NCI-H1694 treated with DMSO at 0.1 percent for 48 hours (cell line): ENCODE measurements around the gene TBXT.

Source experiments
- DNase-seq: peaks from one replicate; lab custom pipeline; 2025; lab: John Stamatoyannopoulos, UW

TBXT gene

DNA sequence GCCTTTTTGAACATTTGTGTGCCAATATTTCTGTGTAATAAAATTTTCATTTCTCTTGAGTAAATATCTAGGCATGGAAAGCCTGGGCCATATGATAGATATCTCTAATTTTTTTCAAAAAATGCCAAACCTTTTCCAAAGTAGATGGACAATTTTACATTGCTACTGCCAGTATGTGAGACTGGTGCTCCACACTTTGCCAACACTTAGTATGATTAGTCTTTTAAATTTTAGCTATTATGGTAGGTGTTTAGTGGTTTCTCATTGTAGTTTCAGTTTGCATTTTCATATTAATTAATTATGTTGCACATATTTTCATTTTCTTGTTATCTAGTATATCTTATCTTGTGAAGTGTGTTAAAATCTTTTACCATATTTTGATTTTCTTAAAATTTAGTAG lies 52.0 kb downstream of the TBXT start:
- no peak for DNase-seq

DNA sequence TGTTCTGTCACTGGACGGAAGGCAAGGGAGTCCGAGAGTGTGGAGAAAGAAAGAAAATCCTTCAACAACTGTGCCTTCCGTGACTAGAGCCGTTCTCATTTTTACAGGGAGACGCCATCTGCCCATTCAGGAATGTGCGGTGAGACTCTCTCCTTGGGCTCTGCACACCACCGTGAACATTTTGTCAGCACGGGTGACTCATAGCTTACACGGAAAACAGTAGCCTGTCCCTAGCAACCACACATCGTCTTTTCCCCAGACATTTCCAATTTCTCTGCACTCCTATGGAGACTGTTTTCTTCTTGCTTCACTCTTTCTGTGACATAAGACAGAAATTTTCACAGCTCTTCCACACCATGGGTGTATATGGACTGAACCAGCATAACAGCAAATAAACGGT lies 55.1 kb downstream of the TBXT start:
- no peak for DNase-seq

DNA sequence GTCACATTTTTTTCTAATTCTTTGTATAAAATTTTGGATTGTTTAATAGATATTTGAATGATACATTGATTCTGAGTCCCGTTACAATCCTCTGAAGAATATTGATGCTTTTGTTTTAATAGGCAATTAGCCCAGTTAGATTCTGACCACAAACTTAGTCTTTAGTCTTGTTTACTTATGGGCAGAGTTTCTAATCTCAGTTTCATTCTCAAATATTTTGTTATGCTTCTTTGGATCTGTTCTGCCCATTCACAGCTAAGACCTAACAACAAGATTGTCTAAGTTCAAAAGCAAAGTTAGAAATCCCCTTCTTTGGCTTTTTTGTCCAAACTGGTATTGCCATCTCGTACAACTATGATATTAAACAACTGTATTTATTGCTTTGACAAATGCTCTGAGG lies 58.0 kb downstream of the TBXT start:
- no peak for DNase-seq
